BJ (cell line): Measurements from ENCODE around the gene DSEL. TPM values are rescaled to one million over a fixed set of nuclear protein-coding genes. Genes with fewer than 3 reads are reported as not detected.

Source experiments
- CTCF ChIA-PET: fragments of 350-600 bp; formaldehyde crosslinking; extraction: SDS; loops from one replicate; lab custom pipeline; 2021; ENCODE audit warnings: antibody characterized with exemption, inconsistent platforms; lab: Yijun Ruan, JAX
- POLR2A ChIA-PET: fragments of 300-600 bp; sonication (Branson Sonifier 250); formaldehyde crosslinking; extraction: SDS; loops from one replicate; lab custom pipeline; 2021; ENCODE audit warnings: antibody characterized with exemption; lab: Charles Lee
- DNase-seq: peaks from one replicate; pipeline ENCODE4 v3.0.0-alpha.2; 2011; ENCODE audit warnings: low read depth
- H3K27me3 ChIP-seq: 2 replicates; pipeline ENCODE4 v1.6.0; 2011; ENCODE audit warnings: low read length; ENCODE audit not compliant: control insufficient read depth, insufficient read depth
- H3K36me3 ChIP-seq: 2 replicates; pipeline ENCODE4 v1.5.1; 2011; ENCODE audit warnings: low read length; ENCODE audit not compliant: control insufficient read depth, insufficient read depth
- H3K4me3 ChIP-seq: 2 replicates; pipeline ENCODE4 v1.5.1; 2011; ENCODE audit warnings: low read depth, mild to moderate bottlenecking, control low read depth, low read length
- CTCF ChIP-seq: IDR thresholded peaks from 2 replicates; pipeline ENCODE4 v1.5.1; 2011; ENCODE audit warnings: low read depth, mild to moderate bottlenecking, control low read depth, inconsistent platforms, low read length, moderate library complexity; ENCODE audit not compliant: insufficient read depth
- polyA minus RNA-seq: library from RNA; depleted of rRNA, polyadenylated mRNA; stranded (reverse); fragments of >200 nt; gene quantifications from 2 replicates; pipeline ENCODE4 v1.2.3, GENCODE V29; 2011; rRNA and poly(A)+ RNA removed
- polyA plus RNA-seq: library from polyadenylated mRNA; depleted of rRNA; stranded (reverse); fragments of >200 nt; gene quantifications from 2 replicates; pipeline ENCODE4 v1.2.3, GENCODE V29; 2011; rRNA removed

The DSEL gene
- polyA plus RNA-seq: 19.9 and 44.5 TPM in 2 replicates
- 59.5 and 63.4 TPM in 2 replicates for polyA minus RNA-seq

- no peak for TF ChIP-seq CTCF
- Histone ChIP-seq H3K4me3 (peak within 1 kb of the TSS; percentile 70), H3K36me3 (peaks cover 3% of the 10 kb centered on the region; the same call in 1 of the 2 replicates), H3K27me3 (no peaks in the 10 kb centered on the region)
- CTCF ChIA-PET: interaction anchor here (1.0 to 3.5 kb wide), 6 partner anchors 9 to 1143 kb away, joined by 3 to 10 read pairs (median 4); no protein-coding TSS in a partner anchor
- POLR2A ChIA-PET: interaction anchor here (0.6 to 1.3 kb wide), 5 partner anchors 84 to 1075 kb away, joined by 3 to 27 read pairs (median 4); no protein-coding TSS in a partner anchor
- DNase-seq: peak; percentile 58
Measured at GRCh38 chr18:67516539-67517443, at the start of gene DSEL. Gene DSEL, minus strand, starts transcription at chr18:67516720. Its CDS starts 2,112 bp downstream, at chr18:67514608.

GRCh38 chr18:67553437-67553836, 36.9 kb upstream of the DSEL start:
- CTCF ChIA-PET: no interaction called here
- Histone ChIP-seq H3K27me3 (no peaks in the 10 kb centered on the region), H3K36me3 (no peaks in the 10 kb centered on the region), H3K4me3 (no peak overlapping the region)
- POLR2A ChIA-PET: no interaction called here
- DNase-seq: no peak
- TF ChIP-seq CTCF: no peak

- ChIA-PET POLR2A (interaction anchor here (0.6 kb wide), 1 partner anchor 26 kb away, joined by 7 read pairs; no protein-coding TSS in a partner anchor), CTCF (no interaction called here)
- Histone ChIP-seq H3K4me3 (no peak overlapping the region), H3K36me3 (no peaks in the 10 kb centered on the region), H3K27me3 (no peaks in the 10 kb centered on the region)
- TF ChIP-seq CTCF: no peak
- no peak for DNase-seq
Measured at GRCh38 chr18:67550872-67551520, 34.5 kb upstream of the DSEL start.

GRCh38 chr18:67549946-67550345, 33.4 kb upstream of the DSEL start:
- no peak for TF ChIP-seq CTCF
- no peaks in the 10 kb centered on the region for H3K36me3 ChIP-seq
- H3K27me3 ChIP-seq: no peaks in the 10 kb centered on the region
- H3K4me3 ChIP-seq: no peak overlapping the region
- ChIA-PET CTCF (no interaction called here), POLR2A (no interaction called here)
- no peak for DNase-seq

- H3K27me3 ChIP-seq: no peaks in the 10 kb centered on the region
- ChIA-PET CTCF (interaction anchor here (1.6 kb wide), 1 partner anchor 32 kb away, joined by 3 read pairs; no protein-coding TSS in a partner anchor), POLR2A (no interaction called here)
- H3K36me3 ChIP-seq: no peaks in the 10 kb centered on the region
- no peak overlapping the region for H3K4me3 ChIP-seq
- DNase-seq: peak; percentile 19
- TF ChIP-seq CTCF: no peak
Measured at GRCh38 chr18:67545681-67546080, 29.2 kb upstream of the DSEL start.
